COLO668 (cell line): ENCODE results near the gene ARFRP1.
A peak's percentile ranks its signal among the peaks of the same experiment; 100 is the strongest.

ENCODE experiments used
- DNase-seq: peaks from one replicate; lab custom pipeline; 2025; ENCODE audit not compliant: unreplicated experiment; lab: John Stamatoyannopoulos, UW

The ARFRP1 gene, protein sequence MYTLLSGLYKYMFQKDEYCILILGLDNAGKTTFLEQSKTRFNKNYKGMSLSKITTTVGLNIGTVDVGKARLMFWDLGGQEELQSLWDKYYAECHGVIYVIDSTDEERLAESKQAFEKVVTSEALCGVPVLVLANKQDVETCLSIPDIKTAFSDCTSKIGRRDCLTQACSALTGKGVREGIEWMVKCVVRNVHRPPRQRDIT

DNA sequence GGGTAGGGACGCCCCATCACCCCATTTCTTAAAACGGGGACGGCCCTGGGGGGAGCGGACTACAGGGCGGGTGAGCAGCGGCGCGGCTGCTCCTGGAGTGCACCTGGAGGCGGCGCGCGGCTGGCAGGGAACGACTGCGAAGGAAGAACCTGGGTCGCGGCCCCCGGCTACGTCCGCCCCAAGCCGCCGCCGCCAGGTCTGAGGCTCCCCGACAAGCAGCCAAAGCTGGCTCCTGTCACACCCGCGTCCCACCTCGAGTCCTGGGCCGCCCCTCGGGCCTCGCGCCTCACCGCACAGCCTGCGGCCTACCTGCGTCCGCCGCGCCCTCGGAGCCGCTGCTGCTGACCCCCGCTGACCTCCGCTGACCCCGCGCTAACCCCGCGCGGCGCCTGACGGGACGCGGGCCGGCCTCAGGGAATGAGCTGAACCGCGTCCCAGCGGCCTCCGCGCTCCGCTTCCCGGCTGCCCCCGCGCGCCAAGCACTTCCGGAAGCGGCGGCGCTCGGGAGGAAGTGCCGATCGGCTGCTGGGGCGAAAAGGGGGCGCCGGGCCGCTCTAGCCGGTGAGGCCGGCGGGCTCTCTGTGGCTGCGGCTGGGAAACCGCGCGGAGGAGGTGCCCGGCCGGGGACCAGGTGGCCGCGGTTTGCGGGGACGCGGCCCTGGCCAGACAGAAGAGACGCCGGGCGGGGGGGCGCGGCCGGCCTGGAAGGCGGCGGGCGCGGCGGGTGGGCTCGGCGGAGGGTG, at the start of gene ARFRP1, which contains the start of gene ZGPAT:
Gene ARFRP1, minus strand, starts transcription at position 419 of the 743 bp plus-strand sequence. CDS start 885 bp downstream, outside the sequence.
Gene ZGPAT, plus strand, starts transcription at position 482 of the 743 bp plus-strand sequence. CDS start 542 bp downstream, outside the sequence.
- peak; percentile 95 for DNase-seq

- DNase-seq, result no peak
Measured at GRCh38 chr20:63756648-63756991, 48.8 kb upstream of the ARFRP1 start.

- DNase-seq, result no peak
Measured at GRCh38 chr20:63755933-63756647, 48.3 kb upstream of the ARFRP1 start.

GRCh38 chr20:63754008-63754407, 46.2 kb upstream of the ARFRP1 start:
- no peak for DNase-seq

DNA sequence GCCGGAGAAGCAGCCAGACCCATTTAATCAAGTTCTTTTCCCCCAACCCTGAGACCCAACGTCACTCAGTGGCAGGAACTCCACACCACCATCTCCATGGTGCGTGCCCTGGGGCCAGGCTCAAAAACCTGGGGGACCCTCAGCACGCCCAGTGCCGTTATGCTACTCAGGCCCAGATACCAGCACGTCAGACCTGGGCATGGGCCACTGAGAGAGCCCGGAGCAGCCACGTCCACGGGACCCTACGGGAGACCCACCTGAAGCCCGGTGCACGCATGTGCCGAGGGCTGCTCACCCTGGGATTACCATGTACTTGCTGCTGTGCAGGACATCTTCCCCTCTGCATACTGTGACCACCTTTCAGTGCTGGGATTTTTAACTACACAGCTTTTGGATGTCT, 45.6 kb upstream of the ARFRP1 start:
- DNase-seq, result no peak

GRCh38 chr20:63752411-63753101, 44.8 kb upstream of the ARFRP1 start:
- DNase-seq, result no peak

DNA sequence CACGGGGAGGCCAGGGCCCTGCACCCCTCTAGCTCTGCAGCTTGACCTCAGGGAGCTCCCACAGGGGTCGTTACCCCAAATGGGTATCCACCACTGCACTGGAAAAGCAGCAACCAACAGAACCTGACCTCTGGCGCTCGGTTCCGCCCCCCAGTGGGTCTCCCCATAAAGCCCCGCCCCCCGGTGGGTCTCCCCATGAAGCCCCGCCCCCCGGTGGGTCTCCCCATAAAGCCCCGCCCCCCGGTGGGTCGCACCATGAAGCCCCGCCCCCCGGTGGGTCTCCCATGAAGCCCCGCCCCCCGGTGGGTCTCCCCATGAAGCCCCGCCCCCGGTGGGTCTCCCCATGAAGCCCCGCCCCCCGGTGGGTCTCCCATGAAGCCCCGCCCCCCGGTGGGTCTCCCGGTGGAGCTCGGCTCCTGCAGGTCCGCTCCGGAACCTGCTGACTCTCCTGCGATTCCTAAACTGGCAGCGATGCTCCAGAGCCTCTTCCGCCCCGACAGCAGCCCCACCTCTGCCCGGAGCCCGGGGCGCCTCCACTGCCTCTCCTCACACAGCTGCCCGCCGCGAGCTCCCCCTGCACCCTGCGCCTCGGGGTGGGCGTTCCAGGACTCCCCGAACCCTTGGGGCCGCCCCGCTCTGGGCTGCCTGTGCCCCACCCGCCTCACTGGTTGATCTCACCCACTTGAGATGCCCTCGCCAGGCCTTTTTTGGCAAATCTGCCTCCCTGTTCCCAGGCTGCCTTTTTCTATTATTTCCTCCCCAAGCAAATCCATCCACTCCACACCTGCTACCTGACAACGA, 43.9 kb upstream of the ARFRP1 start:
- no peak for DNase-seq

GRCh38 chr20:63750807-63751470, 43.2 kb upstream of the ARFRP1 start:
- no peak for DNase-seq

- no peak for DNase-seq
Measured at GRCh38 chr20:63749597-63750508, 42.1 kb upstream of the ARFRP1 start.

- no peak for DNase-seq
Measured at GRCh38 chr20:63748934-63749270, 41.1 kb upstream of the ARFRP1 start.

- DNase-seq, result no peak
Measured at GRCh38 chr20:63748070-63748933, 40.5 kb upstream of the ARFRP1 start.

GRCh38 chr20:63747622-63748069, 39.9 kb upstream of the ARFRP1 start:
- no peak for DNase-seq

DNA sequence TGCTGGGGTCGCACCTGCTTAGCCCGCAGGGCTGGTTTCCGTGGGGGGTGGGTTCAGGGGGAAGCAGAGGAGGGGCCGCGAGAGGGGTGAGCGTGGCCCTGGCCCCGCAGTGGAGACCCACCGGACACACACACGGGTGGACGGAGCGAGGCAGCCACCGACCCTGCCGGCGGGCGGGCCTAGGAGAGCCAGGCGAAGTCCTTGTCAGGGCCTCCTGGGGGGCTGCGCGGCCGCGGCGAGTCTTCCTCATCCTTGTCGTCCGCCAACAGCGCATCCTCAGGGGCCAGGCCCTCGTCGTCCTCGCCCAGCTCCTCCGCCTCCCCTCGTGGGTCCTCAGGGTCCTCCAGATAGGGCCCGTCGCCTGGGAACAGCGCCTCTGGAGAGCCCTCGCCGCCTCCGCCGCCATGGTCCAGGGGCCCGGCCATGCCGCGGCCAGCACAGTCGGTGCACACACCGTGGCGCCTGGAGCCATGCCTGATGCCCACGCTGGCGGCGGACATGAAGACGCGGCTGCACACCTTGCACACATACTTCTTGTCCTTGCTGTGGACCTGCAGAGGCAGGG, 39.1 kb upstream of the ARFRP1 start:
- no peak for DNase-seq

DNA sequence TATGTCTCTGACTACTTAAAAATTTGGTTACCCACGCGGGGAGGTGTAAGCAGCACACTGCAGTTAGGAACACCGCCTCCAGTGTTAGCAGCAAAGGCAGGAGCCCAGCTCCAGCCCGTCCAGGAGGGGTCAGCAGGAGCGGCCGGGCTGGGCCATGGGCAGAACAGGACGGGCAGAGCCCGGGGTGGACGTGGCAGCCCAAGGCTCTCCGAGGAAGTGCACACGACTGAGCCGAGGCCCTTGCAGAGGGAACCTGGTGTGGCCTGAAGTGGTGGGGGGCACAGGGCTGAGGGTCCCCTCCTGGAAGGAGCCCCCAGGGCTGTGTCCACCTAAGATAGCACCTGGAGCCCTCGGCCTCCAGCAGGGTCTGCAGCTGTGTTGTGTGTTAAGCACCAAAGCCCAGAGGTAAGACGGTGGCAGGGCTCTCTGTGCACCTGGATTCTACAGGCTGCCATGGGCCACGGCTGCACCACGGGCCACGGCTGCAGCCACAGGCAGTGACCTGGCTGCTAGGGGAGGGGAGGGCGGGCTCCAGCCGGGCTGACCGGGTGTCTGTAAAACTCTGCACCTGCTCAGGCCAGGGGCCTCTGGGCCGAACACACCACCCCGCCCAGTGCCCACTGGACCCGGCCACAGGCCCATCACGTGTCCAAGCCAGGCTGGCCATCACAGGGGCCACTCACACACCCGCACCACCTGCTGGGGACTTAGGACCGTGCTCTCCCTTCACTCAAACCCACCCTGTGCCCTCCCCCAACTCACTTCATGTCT, 38.4 kb upstream of the ARFRP1 start:
- DNase-seq, result no peak

DNA sequence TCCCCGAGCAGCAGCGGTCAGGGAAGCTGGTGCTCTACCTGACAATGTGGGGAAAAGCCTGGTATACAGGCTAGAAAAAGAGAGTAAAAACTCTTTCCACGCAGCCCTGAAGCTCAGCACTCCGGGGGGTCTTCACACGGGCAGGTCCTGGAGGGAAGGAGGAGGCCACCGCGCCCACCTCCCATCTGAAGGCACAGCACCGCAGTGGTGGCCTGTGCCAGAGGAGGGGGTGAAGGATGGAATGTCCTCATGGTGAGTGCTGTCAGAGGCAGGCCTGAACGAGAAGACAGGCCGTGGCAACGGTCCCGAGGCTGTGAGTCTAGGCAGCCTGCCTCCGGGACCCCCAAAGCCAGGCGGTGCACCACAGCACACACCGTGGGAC, 37.6 kb upstream of the ARFRP1 start:
- no peak for DNase-seq

GRCh38 chr20:63744574-63745423, 37.0 kb upstream of the ARFRP1 start:
- no peak for DNase-seq
